CD1c-positive myeloid dendritic cell (primary cell): Measurements from ENCODE around the gene SH3GLB1.

Experiments
- DNase-seq: peaks from one replicate; pipeline ENCODE4 v3.0.0-alpha.2; 2016; ENCODE audit errors: extremely low spot score

Gene SH3GLB1

DNA sequence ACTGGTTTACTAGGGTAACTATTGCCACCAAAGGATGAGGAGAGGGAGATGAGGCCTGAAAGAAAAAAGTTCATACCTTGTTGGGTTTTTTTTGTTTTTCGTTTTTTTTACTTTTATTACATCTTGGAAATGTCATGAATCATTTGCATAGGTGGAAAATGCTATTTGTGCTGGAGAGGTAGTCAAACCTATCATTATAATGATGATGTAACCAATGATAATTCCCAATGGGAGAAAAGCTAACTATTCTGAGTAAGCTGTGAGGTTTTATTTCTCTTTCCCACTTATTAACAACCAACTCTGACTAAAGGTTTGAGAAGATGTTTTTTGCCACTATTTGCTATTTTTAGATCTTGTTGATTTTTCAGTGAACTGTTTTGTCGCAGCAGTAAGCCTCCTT lies 29.0 kb downstream of the SH3GLB1 start:
- DNase-seq = no peak

GRCh38 chr1:86739648-86740509 lies 35.5 kb downstream of the SH3GLB1 start:
- DNase-seq = no peak

- peak; percentile 48 for DNase-seq
Measured at GRCh38 chr1:86741947-86742572, 37.7 kb downstream of the SH3GLB1 start.

DNA sequence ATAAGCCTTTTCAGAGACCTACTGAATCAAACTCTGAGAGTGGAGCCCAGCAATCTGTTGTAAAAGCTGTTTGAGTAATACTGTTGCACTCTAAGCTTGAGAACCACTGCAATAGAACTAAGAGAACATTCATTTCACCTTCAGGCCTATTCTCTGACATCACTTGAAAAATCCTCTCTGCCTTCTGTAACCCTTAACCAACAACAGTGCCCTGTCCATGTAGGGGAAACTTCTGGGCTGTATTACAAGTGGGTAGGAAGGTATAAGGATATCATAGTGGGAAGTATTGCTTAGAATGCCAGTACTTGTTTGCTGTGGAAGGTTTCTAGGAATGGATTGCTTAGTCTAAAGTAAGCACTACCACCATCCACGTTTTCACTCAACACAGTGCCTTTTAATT lies 42.9 kb downstream of the SH3GLB1 start:
- DNase-seq = no peak

- DNase-seq = no peak
Measured at GRCh38 chr1:86748622-86749373, 44.4 kb downstream of the SH3GLB1 start.

DNA sequence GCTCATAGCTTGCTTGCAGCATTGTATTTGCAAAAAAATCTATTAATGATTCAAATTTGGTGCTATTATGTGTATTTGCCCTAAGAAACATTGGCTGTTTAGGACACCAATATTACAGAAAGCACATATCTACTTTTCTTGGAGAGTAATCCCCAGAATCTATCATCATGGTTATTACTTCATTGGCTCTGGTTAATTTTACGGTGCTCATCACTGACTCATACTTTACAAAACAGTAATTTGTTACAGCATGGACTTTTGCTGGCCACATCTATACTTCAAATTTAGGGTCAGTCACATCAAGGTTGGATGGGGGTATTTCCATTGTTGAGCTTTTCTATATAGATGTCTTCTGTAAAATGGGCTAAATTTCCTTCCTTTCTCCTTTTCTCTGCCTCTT lies 45.7 kb downstream of the SH3GLB1 start:
- no peak for DNase-seq

DNA sequence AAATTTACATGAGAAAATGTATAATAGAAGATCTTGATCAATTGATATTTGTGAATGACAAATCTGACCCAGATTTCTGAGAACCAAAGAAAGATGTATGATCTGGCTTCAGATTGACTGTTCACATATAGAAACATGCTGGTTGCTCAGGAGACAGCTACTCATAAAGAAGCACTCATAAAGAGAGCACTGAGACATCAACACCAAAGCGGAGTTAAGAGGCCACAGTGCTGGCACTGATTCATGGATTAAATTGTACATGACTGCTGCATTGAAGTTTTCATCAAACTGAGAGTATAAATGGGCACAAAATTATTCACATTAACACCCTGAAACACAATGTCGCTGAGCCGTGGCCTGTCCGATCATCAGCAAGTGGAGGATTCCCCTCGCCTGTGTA lies 46.2 kb downstream of the SH3GLB1 start:
- no peak for DNase-seq

- DNase-seq = no peak
Measured at GRCh38 chr1:86751923-86752322, 47.5 kb downstream of the SH3GLB1 start.

DNA sequence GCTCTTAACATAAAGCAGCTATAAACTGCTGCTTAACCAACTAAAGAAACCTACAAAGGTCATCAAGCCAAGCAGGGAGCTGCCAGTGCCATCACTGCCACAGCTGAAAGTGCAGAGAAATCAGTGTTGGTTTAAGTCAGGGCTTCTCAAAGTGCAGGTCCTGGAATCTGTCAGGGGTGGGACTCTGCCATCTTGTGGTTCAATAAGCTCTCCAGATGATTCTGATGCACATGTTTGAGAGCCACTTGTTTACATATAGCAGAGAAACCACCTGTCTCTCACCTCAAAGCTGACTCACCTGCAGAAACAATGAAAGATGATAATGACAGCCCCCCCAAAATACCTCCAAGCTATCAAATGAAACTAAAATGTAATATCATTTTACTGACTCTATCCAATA lies 49.3 kb downstream of the SH3GLB1 start:
- DNase-seq = no peak

- no peak for DNase-seq
Measured at GRCh38 chr1:86754265-86754974, 50.0 kb downstream of the SH3GLB1 start.

DNA sequence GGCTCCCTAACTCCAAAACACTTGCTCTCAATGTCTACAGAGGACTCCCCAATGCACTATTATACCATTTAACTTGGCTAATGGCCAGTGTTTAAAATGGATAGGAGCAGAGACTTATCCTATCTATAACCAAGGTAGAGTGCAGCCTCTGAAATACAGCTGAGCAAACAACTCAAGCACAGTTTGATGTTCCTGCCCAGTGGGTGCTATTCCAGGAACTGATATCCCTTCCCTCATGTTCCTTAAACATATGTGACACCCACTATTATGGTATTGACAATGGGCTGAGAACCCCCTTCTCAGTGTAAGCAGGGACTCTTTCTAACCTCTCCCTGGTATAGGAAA lies 51.7 kb downstream of the SH3GLB1 start:
- DNase-seq = no peak

DNA sequence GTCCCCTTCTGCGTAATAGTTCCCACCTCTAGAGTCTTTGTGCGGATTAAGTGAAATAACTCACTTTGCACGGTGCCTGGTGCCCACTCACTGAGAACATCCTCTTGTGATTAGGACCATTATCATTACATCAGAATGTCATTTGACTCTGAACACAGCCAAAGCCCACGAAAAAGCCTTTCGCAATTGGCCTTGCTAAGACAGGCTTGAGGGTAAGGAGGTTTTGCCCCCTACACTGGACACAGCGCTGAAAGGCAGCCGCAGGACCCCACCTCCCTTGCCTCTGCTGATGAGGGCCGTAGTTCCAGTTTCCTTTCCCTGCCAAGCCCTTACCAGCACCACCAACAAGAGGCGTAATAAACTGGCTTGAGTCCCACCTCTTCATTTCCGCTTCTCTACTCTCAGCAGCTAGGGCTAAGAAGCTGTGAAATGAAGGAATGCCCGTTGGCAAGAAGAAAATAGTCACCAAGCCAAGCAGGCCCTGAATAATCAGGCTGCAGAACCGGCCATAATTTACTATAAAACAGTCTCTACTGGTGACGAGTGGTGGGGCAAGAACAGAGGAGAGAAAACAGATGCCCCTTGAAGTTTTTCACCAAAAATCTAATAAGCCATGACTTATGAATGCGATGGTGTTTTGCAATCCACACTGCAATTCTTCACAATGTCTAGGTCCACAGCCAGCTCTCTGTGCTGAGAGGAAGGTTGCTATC lies 53.1 kb downstream of the SH3GLB1 start:
- peak; percentile 26 for DNase-seq

DNA sequence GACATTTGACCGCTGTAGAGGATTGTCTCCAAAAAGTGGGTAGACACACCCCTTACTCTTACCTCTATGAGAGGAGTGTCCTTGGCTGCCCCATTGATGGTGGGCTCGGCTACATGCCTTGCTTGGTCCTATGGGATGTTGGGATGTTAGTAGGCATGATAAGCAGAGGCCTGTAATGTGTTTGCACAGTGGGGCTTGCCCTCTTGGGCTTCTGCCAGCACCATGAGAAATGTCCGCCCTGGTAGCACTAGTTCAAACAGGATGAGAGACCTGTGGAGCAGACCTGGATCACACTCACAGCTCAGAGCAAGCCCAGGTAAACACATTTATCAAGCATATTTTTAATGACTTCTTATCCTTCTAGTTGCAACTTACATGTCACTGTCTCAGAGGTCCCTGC lies 54.2 kb downstream of the SH3GLB1 start:
- DNase-seq = no peak

GRCh38 chr1:86760199-86760598 lies 55.8 kb downstream of the SH3GLB1 start:
- no peak for DNase-seq

- DNase-seq = no peak
Measured at GRCh38 chr1:86762336-86762735, 58.0 kb downstream of the SH3GLB1 start.

GRCh38 chr1:86764523-86764922 lies 60.1 kb downstream of the SH3GLB1 start:
- DNase-seq = no peak

DNA sequence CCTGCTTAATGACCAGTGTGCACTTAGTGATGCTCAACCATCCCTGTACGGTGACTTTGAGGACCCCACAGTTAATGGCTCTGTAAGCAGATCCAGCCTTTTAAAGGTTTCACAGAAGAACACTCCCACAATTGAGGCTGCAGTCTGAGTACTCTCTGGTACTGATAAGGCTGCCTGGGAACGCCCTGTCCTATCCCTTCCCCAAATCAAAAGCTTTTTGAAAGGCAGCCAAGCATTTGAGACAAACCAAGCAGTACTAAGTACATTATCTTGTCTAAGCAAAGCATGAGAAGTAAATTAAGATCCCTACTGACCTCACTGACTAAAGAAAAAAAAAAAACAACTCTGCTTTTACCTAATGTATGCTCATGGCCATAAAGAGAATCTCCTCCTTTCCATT lies 60.7 kb downstream of the SH3GLB1 start:
- no peak for DNase-seq

DNA sequence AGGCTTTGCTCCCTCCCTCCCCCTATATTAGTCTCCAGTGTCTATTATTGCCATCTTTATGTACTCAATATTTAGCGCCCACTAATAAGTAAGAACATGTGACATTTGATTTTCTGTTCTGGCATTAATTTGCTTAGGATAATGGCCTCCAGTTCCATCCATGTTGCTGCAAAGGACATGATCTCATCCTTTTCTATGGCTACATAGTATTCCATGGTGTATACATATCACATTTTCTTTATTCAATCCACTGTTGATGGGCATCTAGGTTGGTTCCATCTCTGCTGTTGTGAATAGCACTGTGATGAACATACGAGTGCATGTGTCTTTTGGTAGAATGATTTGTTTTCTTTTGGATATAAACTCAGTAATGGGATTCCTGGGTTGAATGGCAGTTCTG lies 61.3 kb downstream of the SH3GLB1 start:
- DNase-seq = no peak

- no peak for DNase-seq
Measured at GRCh38 chr1:86768554-86768953, 64.2 kb downstream of the SH3GLB1 start.

GRCh38 chr1:86769065-86769464 lies 64.7 kb downstream of the SH3GLB1 start:
- no peak for DNase-seq
